HCT116 (cell line): ENCODE data around the gene REEP3.

Experiments used
- CTCF ChIP-seq, 3 experiments: fragments of 200-600 bp in 1 of 3; sonication (generic) in 1 of 3; IDR thresholded peaks in 2 of 3; conservative IDR thresholded peaks in 1 of 3; 2 replicates each; pipeline ENCODE4 v1.5.1; 2012 to 2017; ENCODE audit warnings: low read depth in 2 of 3, low read length in 2 of 3, antibody characterized with exemption in 1 of 3, borderline replicate concordance in 1 of 3, control low read depth in 1 of 3, mild to moderate bottlenecking in 1 of 3, mixed read lengths in 1 of 3, mixed run types in 1 of 3, moderate library complexity in 1 of 3; ENCODE audit not compliant: insufficient read depth in 1 of 3
- EZH2 ChIP-seq: fragments of 200-600 bp; sonication (generic); IDR thresholded peaks from 2 replicates; pipeline ENCODE4 v1.6.1; 2017; ENCODE audit warnings: antibody characterized with exemption, mixed run types
- JUND ChIP-seq: IDR thresholded peaks from 2 replicates; pipeline ENCODE4 v1.6.1; 2012
- REST ChIP-seq: IDR thresholded peaks from 2 replicates; pipeline ENCODE4 v1.6.1; 2012; ENCODE audit warnings: low read depth

GRCh38 chr10:63644418-63645142, 123.4 kb downstream of the REEP3 start:
- no peak for TF ChIP-seq CTCF (IDR thresholded peaks at IDR 0.05 in 2 of 3, conservative IDR thresholded peaks at IDR 0.05 in 1 of 3; ENCODE audit: borderline replicate concordance in 1 of 3, insufficient read depth in 1 of 3, low read depth in 2 of 3, low read length in 2 of 3)
- TF ChIP-seq REST, result no peak
- TF ChIP-seq EZH2, result no peak
- TF ChIP-seq JUND, result no peak
